Ammon's horn (tissue), 1 donor: ENCODE measurements around the gene GHRH.

Experiments used
- DNase-seq: peaks from one replicate; pipeline ENCODE4 v3.0.0-alpha.2; 2016; ENCODE audit warnings: low spot score

Gene GHRH

GRCh38 chr20:37261714-37262113, at the start of gene GHRH:
GHRH (minus strand) TSS chr20:37261814; CDS start chr20:37256889, 4,925 bp downstream.
- DNase-seq: no peak

- no peak for DNase-seq
Observed at GRCh38 chr20:37310951-37311350, 49.3 kb upstream of the GHRH start.

GRCh38 chr20:37309936-37310590, 48.4 kb upstream of the GHRH start:
- no peak for DNase-seq

GRCh38 chr20:37309290-37309689, 47.7 kb upstream of the GHRH start:
- DNase-seq: no peak

GRCh38 chr20:37308086-37309050, 46.8 kb upstream of the GHRH start:
- no peak for DNase-seq

- DNase-seq: no peak
Observed at GRCh38 chr20:37305839-37306238, 44.2 kb upstream of the GHRH start.

GRCh38 chr20:37305079-37305478, 43.5 kb upstream of the GHRH start:
- no peak for DNase-seq

- no peak for DNase-seq
Observed at GRCh38 chr20:37303637-37304036, 42.0 kb upstream of the GHRH start.

- no peak for DNase-seq
Observed at GRCh38 chr20:37302981-37303380, 41.4 kb upstream of the GHRH start.

GRCh38 chr20:37301558-37301957, 39.9 kb upstream of the GHRH start:
- no peak for DNase-seq

GRCh38 chr20:37301120-37301519, 39.5 kb upstream of the GHRH start:
- no peak for DNase-seq

- DNase-seq: peak; percentile 37
Observed at GRCh38 chr20:37299718-37300528, 38.3 kb upstream of the GHRH start.

GRCh38 chr20:37298190-37298939, 36.8 kb upstream of the GHRH start:
- DNase-seq: no peak

GRCh38 chr20:37297066-37297736, 35.6 kb upstream of the GHRH start:
- no peak for DNase-seq

GRCh38 chr20:37296371-37296770, 34.8 kb upstream of the GHRH start:
- no peak for DNase-seq

GRCh38 chr20:37295595-37295994, 34.0 kb upstream of the GHRH start:
- no peak for DNase-seq

GRCh38 chr20:37295001-37295400, 33.4 kb upstream of the GHRH start:
- no peak for DNase-seq

- DNase-seq: peak; percentile 28
Observed at GRCh38 chr20:37294262-37294981, 32.8 kb upstream of the GHRH start.

- no peak for DNase-seq
Observed at GRCh38 chr20:37293301-37293943, 31.8 kb upstream of the GHRH start.

GRCh38 chr20:37291724-37292126, 30.1 kb upstream of the GHRH start:
- no peak for DNase-seq
